KMS-11 (cell line): Measurements from ENCODE around the gene UBXN1.

Source experiments
- H2AFZ ChIP-seq: fragments of 200-600 bp; sonication (generic); 2 replicates; pipeline ENCODE4 v1.6.1; 2016; ENCODE audit warnings: antibody characterized with exemption, mixed run types, low read depth
- H3K27ac ChIP-seq: fragments of 200-600 bp; sonication (generic); 2 replicates; pipeline ENCODE4 v1.6.1; 2016; ENCODE audit warnings: mild to moderate bottlenecking, mixed run types
- H3K27me3 ChIP-seq: fragments of 200-600 bp; sonication (generic); 2 replicates; pipeline ENCODE4 v1.6.1; 2017; ENCODE audit warnings: mild to moderate bottlenecking, low read depth, mixed run types, moderate library complexity; ENCODE audit not compliant: insufficient read depth
- H3K36me3 ChIP-seq: fragments of 200-600 bp; sonication (generic); 2 replicates; pipeline ENCODE4 v1.6.1; 2017; ENCODE audit warnings: mild to moderate bottlenecking, mixed run types; ENCODE audit not compliant: insufficient read depth
- H3K4me1 ChIP-seq: fragments of 200-600 bp; sonication (generic); 2 replicates; pipeline ENCODE4 v1.6.1; 2016; ENCODE audit warnings: mild to moderate bottlenecking, low read depth, mixed run types; ENCODE audit not compliant: poor library complexity, severe bottlenecking
- H3K4me2 ChIP-seq: fragments of 200-600 bp; sonication (generic); 2 replicates; pipeline ENCODE4 v1.7.0; 2016; ENCODE audit warnings: mild to moderate bottlenecking, mixed run types
- H3K4me3 ChIP-seq: fragments of 200-600 bp; sonication (generic); IDR thresholded peaks from 2 replicates; pipeline ENCODE4 v1.6.1; 2017; ENCODE audit warnings: low read depth, low read length, mixed read lengths; ENCODE audit not compliant: insufficient read depth
- H3K79me2 ChIP-seq: fragments of 200-600 bp; sonication (generic); 2 replicates; pipeline ENCODE4 v1.6.1; 2016; ENCODE audit warnings: low read depth, mixed run types; ENCODE audit not compliant: insufficient read depth
- H3K9ac ChIP-seq: fragments of 200-600 bp; sonication (generic); 2 replicates; pipeline ENCODE4 v1.6.1; 2016; ENCODE audit warnings: mild to moderate bottlenecking, mixed run types
- H4K20me1 ChIP-seq: fragments of 200-600 bp; sonication (generic); 2 replicates; pipeline ENCODE4 v1.6.1; 2016; ENCODE audit warnings: mild to moderate bottlenecking, mixed run types; ENCODE audit not compliant: insufficient read depth
- CTCF ChIP-seq: fragments of 200-600 bp; sonication (generic); conservative IDR thresholded peaks from 2 replicates; pipeline ENCODE4 v1.6.1; 2017; ENCODE audit warnings: low read depth, mild to moderate bottlenecking, antibody characterized with exemption, low read length, moderate library complexity, mixed read lengths

UBXN1 gene

DNA sequence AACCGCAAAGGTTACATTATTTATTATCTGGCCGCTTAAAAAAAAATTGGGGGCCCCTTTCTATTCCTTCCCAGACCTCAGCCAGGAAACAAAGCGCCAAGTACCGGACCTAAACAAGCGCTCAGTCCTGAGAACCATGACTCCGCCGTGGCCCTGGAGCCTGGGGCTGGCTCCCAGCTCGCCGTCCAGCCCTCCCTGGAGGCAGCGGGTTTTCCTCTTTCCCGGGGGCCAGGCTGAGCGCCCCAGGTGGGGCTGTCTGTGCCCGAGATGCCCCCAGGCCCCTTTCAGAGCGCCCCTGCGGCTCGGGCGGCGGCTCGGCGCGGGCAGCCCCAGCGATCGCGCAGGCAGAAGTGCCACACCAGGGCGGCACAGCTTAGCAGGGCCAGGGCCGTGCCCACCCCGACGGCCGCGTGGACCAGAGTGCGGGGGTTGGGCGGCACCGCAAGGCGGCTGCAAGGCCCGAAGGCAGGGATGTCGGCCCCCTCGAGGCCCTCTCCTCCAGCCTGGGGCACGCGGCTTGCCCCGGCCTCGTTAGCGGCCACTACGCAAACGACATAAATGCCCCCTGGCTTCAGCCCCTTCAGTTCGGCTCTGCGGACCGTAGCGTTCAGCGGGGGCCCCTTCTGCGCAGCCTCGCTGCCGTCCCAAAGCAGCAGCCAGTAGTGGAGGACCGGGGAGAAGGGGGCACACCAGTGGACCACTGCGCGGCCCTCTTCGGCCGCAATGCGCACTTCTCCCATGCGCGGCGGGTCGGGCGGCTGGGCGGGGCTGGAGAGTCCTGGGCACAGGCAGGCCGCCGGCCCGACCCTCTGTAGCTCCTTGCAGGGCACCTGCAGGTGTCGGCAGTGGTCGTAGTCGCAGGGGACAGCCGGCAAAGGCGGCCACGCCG, 8.9 kb upstream of the UBXN1 start:
- H2AFZ ChIP-seq, result no peak overlapping the region
- H3K4me2 ChIP-seq, result no peak overlapping the region
- no peak for TF ChIP-seq CTCF
- no peak overlapping the region for H3K27ac ChIP-seq
- no peaks in the 10 kb centered on the region for H3K79me2 ChIP-seq
- H3K9ac ChIP-seq, result no peak overlapping the region
- no peaks in the 10 kb centered on the region for H3K4me1 ChIP-seq
- H3K36me3 ChIP-seq, result no peaks in the 10 kb centered on the region
- no peaks in the 10 kb centered on the region for H3K27me3 ChIP-seq
- H4K20me1 ChIP-seq, result no peaks in the 10 kb centered on the region
- no peak overlapping the region for H3K4me3 ChIP-seq

DNA sequence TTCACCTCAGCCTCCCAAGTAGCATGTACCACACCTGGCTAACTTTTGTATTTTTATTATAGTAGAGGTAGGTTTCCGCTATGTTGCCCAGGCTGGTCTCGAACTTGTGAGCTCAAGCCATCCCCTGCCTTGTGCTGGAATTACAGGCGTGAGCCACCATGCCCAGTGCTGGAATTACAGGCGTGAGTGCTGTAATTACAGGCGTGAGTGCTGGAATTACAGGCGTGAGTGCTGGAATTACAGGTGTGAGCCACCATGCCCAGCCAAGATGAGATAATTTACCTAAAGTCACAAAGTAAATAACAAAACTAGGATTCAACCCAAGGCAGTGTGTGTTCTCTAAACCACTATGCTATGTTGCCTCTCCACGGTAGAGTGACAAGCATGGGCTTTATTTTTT, 3.6 kb upstream of the UBXN1 start:
- no peaks in the 10 kb centered on the region for H3K36me3 ChIP-seq
- peaks cover 14% of the 10 kb centered on the region for H3K4me1 ChIP-seq
- H3K4me3 ChIP-seq, result no peak overlapping the region
- no peak overlapping the region for H3K27ac ChIP-seq
- no peak for TF ChIP-seq CTCF
- no peak overlapping the region for H3K4me2 ChIP-seq
- no peak overlapping the region for H2AFZ ChIP-seq
- no peaks in the 10 kb centered on the region for H4K20me1 ChIP-seq
- H3K79me2 ChIP-seq, result peaks cover 13% of the 10 kb centered on the region
- H3K27me3 ChIP-seq, result no peaks in the 10 kb centered on the region
- no peak overlapping the region for H3K9ac ChIP-seq

DNA sequence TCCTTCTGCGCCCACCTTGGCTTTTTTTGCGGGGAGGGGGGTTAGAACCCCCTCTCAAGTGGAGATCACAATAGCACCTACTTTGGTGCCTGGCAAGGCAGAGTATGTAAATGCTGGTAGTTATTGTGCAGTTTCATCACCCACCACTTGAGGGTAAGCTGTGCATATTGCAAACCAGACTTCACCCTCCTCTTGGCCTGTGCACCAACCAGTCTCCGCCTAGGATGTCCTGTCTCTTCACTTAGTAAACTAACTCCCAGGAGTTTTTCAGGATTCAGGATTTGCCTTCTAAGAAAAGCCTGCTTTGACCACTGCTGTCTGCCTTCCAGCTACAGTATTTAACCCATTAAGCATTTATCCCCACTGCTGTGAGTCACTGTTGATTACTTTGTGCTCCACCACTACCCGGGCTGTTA, 2.0 kb upstream of the UBXN1 start:
- peak; percentile 59 for TF ChIP-seq CTCF
- Histone ChIP-seq H3K9ac (no peak overlapping the region), H2AFZ (peak overlapping the region; percentile 39; the same call in 1 of the 2 replicates), H3K4me1 (peaks cover 22% of the 10 kb centered on the region), H3K36me3 (no peaks in the 10 kb centered on the region), H3K27me3 (no peaks in the 10 kb centered on the region), H3K27ac (no peak overlapping the region), H3K4me3 (no peak overlapping the region), H4K20me1 (no peaks in the 10 kb centered on the region), H3K79me2 (peaks cover 15% of the 10 kb centered on the region), H3K4me2 (no peak overlapping the region)

- peaks cover 22% of the 10 kb centered on the region for H3K4me1 ChIP-seq
- H4K20me1 ChIP-seq, result no peaks in the 10 kb centered on the region
- no peaks in the 10 kb centered on the region for H3K27me3 ChIP-seq
- peaks cover 15% of the 10 kb centered on the region for H3K79me2 ChIP-seq
- no peaks in the 10 kb centered on the region for H3K36me3 ChIP-seq
- peak overlapping the region; percentile 95; the same call in 1 of the 2 replicates for H2AFZ ChIP-seq
- H3K27ac ChIP-seq, result peak overlapping the region; percentile 14; the same call in 1 of the 2 replicates
- peak overlapping the region; percentile 94 for H3K4me2 ChIP-seq
- H3K4me3 ChIP-seq, result no peak overlapping the region
- TF ChIP-seq CTCF, result no peak
- peak overlapping the region; percentile 64; the same call in 1 of the 2 replicates for H3K9ac ChIP-seq
These were observed 472 bp downstream of the UBXN1 start for GRCh38 chr11:62678433-62678769.
